Measurements from ENCODE around the gene SLC29A2. TPM values are rescaled to one million over a fixed set of nuclear protein-coding genes. Genes with fewer than 3 reads are reported as not detected.

The SLC29A2 gene
- polyA plus RNA-seq, 4 donors, result 0.89 to 16.2 (median 6.7) TPM

GRCh38 chr11:66328031-66328301, 43.6 kb downstream of the SLC29A2 start:
- Histone ChIP-seq H3K4me3 (ENCODE audit: low read depth in 1 of 3, low read length in 3 of 3) (no peak overlapping the region), H3K9me3 (ENCODE audit: control insufficient read depth in 2 of 2, insufficient read depth in 1 of 2, low read depth in 1 of 2, low read length in 1 of 2) (no peaks in the 10 kb centered on the region), H3K4me1 (ENCODE audit: control insufficient read depth in 3 of 3, insufficient read depth in 2 of 3, low read depth in 1 of 3, low read length in 2 of 3) (peaks cover 0 to 15% (median 0%) of the 10 kb centered on the region in 3 donors), H3K27ac (ENCODE audit: low read depth in 1 of 3, low read length in 2 of 3) (peak overlapping the region in 1 of 3 donors; percentile 9), H3K36me3 (ENCODE audit: control insufficient read depth in 3 of 3, insufficient read depth in 2 of 3, low read depth in 1 of 3, low read length in 3 of 3) (peaks cover 0 to 18% (median 0%) of the 10 kb centered on the region in 3 donors), H3K27me3 (ENCODE audit: control insufficient read depth in 3 of 3, insufficient read depth in 3 of 3, low read length in 3 of 3) (no peaks in the 10 kb centered on the region)
- WGBS, 3 donors, result 42 to 57% (median 51%) methylated on average over 3 of the region's 3 CpGs
- no peak for DNase-seq
- FAIRE-seq, result no peak

GRCh38 chr11:66327171-66328030, 44.2 kb downstream of the SLC29A2 start:
- DNase-seq, result no peak
- Histone ChIP-seq H3K36me3 (ENCODE audit: control insufficient read depth in 3 of 3, insufficient read depth in 2 of 3, low read depth in 1 of 3, low read length in 3 of 3) (peaks cover 0 to 12% (median 0%) of the 10 kb centered on the region in 3 donors), H3K9me3 (ENCODE audit: control insufficient read depth in 2 of 2, insufficient read depth in 1 of 2, low read depth in 1 of 2, low read length in 1 of 2) (no peaks in the 10 kb centered on the region), H3K4me1 (ENCODE audit: control insufficient read depth in 3 of 3, insufficient read depth in 2 of 3, low read depth in 1 of 3, low read length in 2 of 3) (peaks cover 0 to 15% (median 0%) of the 10 kb centered on the region in 3 donors), H3K4me3 (ENCODE audit: low read depth in 1 of 3, low read length in 3 of 3) (no peak overlapping the region), H3K27ac (ENCODE audit: low read depth in 1 of 3, low read length in 2 of 3) (peak overlapping the region in 2 of 3 donors; percentile 9 to 38), H3K27me3 (ENCODE audit: control insufficient read depth in 3 of 3, insufficient read depth in 3 of 3, low read length in 3 of 3) (no peaks in the 10 kb centered on the region)
- FAIRE-seq, result no peak
- WGBS, 3 donors, result 79 to 86% (median 83%) methylated on average over 10 of the region's 10 CpGs

- WGBS, 3 donors, result 43 to 64% (median 55%) methylated on average over 18 to 21 of the region's 21 CpGs
- FAIRE-seq (no peak), DNase-seq (peak in 1 of 2 donors; percentile 29)
These were observed 45.1 kb downstream of the SLC29A2 start for GRCh38 chr11:66326261-66327111.

GRCh38 chr11:66325263-66325671, 46.3 kb downstream of the SLC29A2 start:
- 78 to 84% (median 82%) methylated on average over 8 of the region's 8 CpGs for WGBS, 3 donors
- peaks cover 0 to 15% (median 0%) of the 10 kb centered on the region in 3 donors for H3K4me1 ChIP-seq (ENCODE audit: control insufficient read depth in 3 of 3, insufficient read depth in 2 of 3, low read depth in 1 of 3, low read length in 2 of 3)
- no peaks in the 10 kb centered on the region for H3K27me3 ChIP-seq (ENCODE audit: control insufficient read depth in 3 of 3, insufficient read depth in 3 of 3, low read length in 3 of 3)
- DNase-seq, result no peak
- H3K36me3 ChIP-seq (ENCODE audit: control insufficient read depth in 3 of 3, insufficient read depth in 2 of 3, low read depth in 1 of 3, low read length in 3 of 3), result no peaks in the 10 kb centered on the region
- FAIRE-seq, result no peak
- peak overlapping the region in 1 of 3 donors; percentile 36 for H3K27ac ChIP-seq (ENCODE audit: low read depth in 1 of 3, low read length in 2 of 3)
- H3K9me3 ChIP-seq (ENCODE audit: control insufficient read depth in 2 of 2, insufficient read depth in 1 of 2, low read depth in 1 of 2, low read length in 1 of 2), result no peaks in the 10 kb centered on the region
- H3K4me3 ChIP-seq (ENCODE audit: low read depth in 1 of 3, low read length in 3 of 3), result no peak overlapping the region

More at GRCh38 chr11:66326261-66327111, 45.1 kb downstream of the SLC29A2 start:
- Histone ChIP-seq H3K27me3 (ENCODE audit: control insufficient read depth in 3 of 3, insufficient read depth in 3 of 3, low read length in 3 of 3) (no peaks in the 10 kb centered on the region), H3K9me3 (ENCODE audit: control insufficient read depth in 2 of 2, insufficient read depth in 1 of 2, low read depth in 1 of 2, low read length in 1 of 2) (no peaks in the 10 kb centered on the region), H3K4me3 (ENCODE audit: low read depth in 1 of 3, low read length in 3 of 3) (no peak overlapping the region), H3K27ac (ENCODE audit: low read depth in 1 of 3, low read length in 2 of 3) (peak overlapping the region; percentile 5 to 71 (median 38)), H3K36me3 (ENCODE audit: control insufficient read depth in 3 of 3, insufficient read depth in 2 of 3, low read depth in 1 of 3, low read length in 3 of 3) (peaks cover 0 to 3% (median 0%) of the 10 kb centered on the region in 3 donors), H3K4me1 (ENCODE audit: control insufficient read depth in 3 of 3, insufficient read depth in 2 of 3, low read depth in 1 of 3, low read length in 2 of 3) (peaks cover 0 to 15% (median 0%) of the 10 kb centered on the region in 3 donors)

- no peaks in the 10 kb centered on the region for H3K36me3 ChIP-seq (ENCODE audit: control insufficient read depth in 3 of 3, insufficient read depth in 2 of 3, low read depth in 1 of 3, low read length in 3 of 3)
- H3K27ac ChIP-seq (ENCODE audit: low read depth in 1 of 3, low read length in 2 of 3), result no peak overlapping the region
- peaks cover 0 to under 1% of the 10 kb centered on the region in 2 donors for H3K9me3 ChIP-seq (ENCODE audit: control insufficient read depth in 2 of 2, insufficient read depth in 1 of 2, low read depth in 1 of 2, low read length in 1 of 2)
- no peak overlapping the region for H3K4me3 ChIP-seq (ENCODE audit: low read depth in 1 of 3, low read length in 3 of 3)
- DNase-seq (no peak), FAIRE-seq (no peak)
- no peaks in the 10 kb centered on the region for H3K27me3 ChIP-seq (ENCODE audit: control insufficient read depth in 3 of 3, insufficient read depth in 3 of 3, low read length in 3 of 3)
- H3K4me1 ChIP-seq (ENCODE audit: control insufficient read depth in 3 of 3, insufficient read depth in 2 of 3, low read depth in 1 of 3, low read length in 2 of 3), result peaks cover 0 to 15% (median 0%) of the 10 kb centered on the region in 3 donors
- WGBS, 3 donors, result 71 to 81% (median 75%) methylated on average over 9 to 10 of the region's 10 CpGs
These were observed 46.9 kb downstream of the SLC29A2 start for GRCh38 chr11:66324664-66325063.

- H3K27ac ChIP-seq (ENCODE audit: low read depth in 1 of 3, low read length in 2 of 3), result no peak overlapping the region
- no peak overlapping the region for H3K4me3 ChIP-seq (ENCODE audit: low read depth in 1 of 3, low read length in 3 of 3)
- H3K9me3 ChIP-seq (ENCODE audit: control insufficient read depth in 2 of 2, insufficient read depth in 1 of 2, low read depth in 1 of 2, low read length in 1 of 2), result peaks cover 0 to 3% of the 10 kb centered on the region in 2 donors
- 96 to 100% (median 100%) methylated on average over 1 of the region's 1 CpG for WGBS, 3 donors
- peaks cover 0 to 20% (median 0%) of the 10 kb centered on the region in 3 donors for H3K4me1 ChIP-seq (ENCODE audit: control insufficient read depth in 3 of 3, insufficient read depth in 2 of 3, low read depth in 1 of 3, low read length in 2 of 3)
- H3K36me3 ChIP-seq (ENCODE audit: control insufficient read depth in 3 of 3, insufficient read depth in 2 of 3, low read depth in 1 of 3, low read length in 3 of 3), result no peaks in the 10 kb centered on the region
- H3K27me3 ChIP-seq (ENCODE audit: control insufficient read depth in 3 of 3, insufficient read depth in 3 of 3, low read length in 3 of 3), result no peaks in the 10 kb centered on the region
- no peak for DNase-seq
- FAIRE-seq, result no peak
These were observed 47.9 kb downstream of the SLC29A2 start for GRCh38 chr11:66323684-66324083.

GRCh38 chr11:66322732-66323427, 48.7 kb downstream of the SLC29A2 start:
- no peaks in the 10 kb centered on the region for H3K36me3 ChIP-seq (ENCODE audit: control insufficient read depth in 3 of 3, insufficient read depth in 2 of 3, low read depth in 1 of 3, low read length in 3 of 3)
- peaks cover 0 to 24% (median 0%) of the 10 kb centered on the region in 3 donors for H3K4me1 ChIP-seq (ENCODE audit: control insufficient read depth in 3 of 3, insufficient read depth in 2 of 3, low read depth in 1 of 3, low read length in 2 of 3)
- H3K27me3 ChIP-seq (ENCODE audit: control insufficient read depth in 3 of 3, insufficient read depth in 3 of 3, low read length in 3 of 3), result no peaks in the 10 kb centered on the region
- H3K9me3 ChIP-seq (ENCODE audit: control insufficient read depth in 2 of 2, insufficient read depth in 1 of 2, low read depth in 1 of 2, low read length in 1 of 2), result peaks cover 0 to 3% of the 10 kb centered on the region in 2 donors
- FAIRE-seq, result no peak
- no peak overlapping the region for H3K4me3 ChIP-seq (ENCODE audit: low read depth in 1 of 3, low read length in 3 of 3)
- no peak for DNase-seq
- WGBS, 3 donors, result 77 to 82% (median 82%) methylated on average over 7 to 11 of the region's 11 CpGs
- H3K27ac ChIP-seq (ENCODE audit: low read depth in 1 of 3, low read length in 2 of 3), result no peak overlapping the region

GRCh38 chr11:66321606-66322005, 50.0 kb downstream of the SLC29A2 start:
- 89 to 95% (median 90%) methylated on average over 4 of the region's 4 CpGs for WGBS, 3 donors
- Histone ChIP-seq H3K27me3 (ENCODE audit: control insufficient read depth in 3 of 3, insufficient read depth in 3 of 3, low read length in 3 of 3) (no peaks in the 10 kb centered on the region), H3K4me1 (ENCODE audit: control insufficient read depth in 3 of 3, insufficient read depth in 2 of 3, low read depth in 1 of 3, low read length in 2 of 3) (peaks cover 0 to 23% (median 3%) of the 10 kb centered on the region in 3 donors), H3K9me3 (ENCODE audit: control insufficient read depth in 2 of 2, insufficient read depth in 1 of 2, low read depth in 1 of 2, low read length in 1 of 2) (peaks cover 0 to 3% of the 10 kb centered on the region in 2 donors), H3K27ac (ENCODE audit: low read depth in 1 of 3, low read length in 2 of 3) (no peak overlapping the region), H3K4me3 (ENCODE audit: low read depth in 1 of 3, low read length in 3 of 3) (no peak overlapping the region), H3K36me3 (ENCODE audit: control insufficient read depth in 3 of 3, insufficient read depth in 2 of 3, low read depth in 1 of 3, low read length in 3 of 3) (no peaks in the 10 kb centered on the region)
- FAIRE-seq (no peak), DNase-seq (no peak)
